ENCODE measurements around the gene SHISA4. TPM values are rescaled to one million over a fixed set of nuclear protein-coding genes. Genes with fewer than 3 reads are reported as not detected.

SHISA4 gene
- total RNA-seq, 1 donor from 2014 or later, result 3.0 TPM

DNA sequence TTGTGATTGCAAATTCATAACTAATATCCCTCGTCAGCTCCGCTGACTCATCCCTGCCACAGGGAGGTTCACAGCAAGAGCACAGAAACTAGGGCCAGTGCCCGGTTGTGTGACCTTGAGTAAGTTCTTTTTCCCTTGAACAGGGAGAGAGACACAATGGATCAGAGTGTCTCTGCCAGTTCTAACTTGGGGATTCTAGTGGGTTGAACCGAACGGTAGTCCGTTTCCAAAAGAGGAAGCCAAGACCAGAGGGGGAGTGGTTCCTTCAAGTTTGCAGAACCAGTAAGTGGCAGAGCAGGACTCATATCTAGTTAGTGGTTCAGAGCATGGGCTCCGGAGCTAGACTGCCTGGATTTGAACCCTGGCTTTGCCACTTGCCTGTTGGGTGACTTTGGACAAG, 4.9 kb upstream of the SHISA4 start:
- Histone ChIP-seq H3K79me2 (ENCODE audit: low read depth) (no peaks in the 10 kb centered on the region), H3K4me1 (peaks cover 7% of the 10 kb centered on the region), H3K9me3 (ENCODE audit: low read depth) (no peaks in the 10 kb centered on the region), H3K27me3 (no peaks in the 10 kb centered on the region), H3K4me2 (no peak overlapping the region), H3K36me3 (no peaks in the 10 kb centered on the region), H3K27ac (no peak overlapping the region), H3K9ac (no peak overlapping the region), H3F3A (ENCODE audit: low read depth) (peaks cover 12% of the 10 kb centered on the region), H3K4me3 (no peak overlapping the region), H2AFZ (replicated peaks) (no peak overlapping the region), H4K20me1 (ENCODE audit: low read depth) (no peaks in the 10 kb centered on the region)
- no peak for DNase-seq (ENCODE audit: low spot score)
- no peak overlapping the region for H3K4me3 Mint-ChIP-seq
- TF ChIP-seq EZH2phosphoT487 (IDR thresholded peaks at IDR 0.05), result no peak
- no peak overlapping the region for H3K27ac Mint-ChIP-seq
- no peaks in the 10 kb centered on the region for H3K9me3 Mint-ChIP-seq
- peaks cover 4% of the 10 kb centered on the region for H3K27me3 Mint-ChIP-seq (ENCODE audit: insufficient read depth, low read depth)
- H3K36me3 Mint-ChIP-seq, result peaks cover 7% of the 10 kb centered on the region
- peaks cover 8% of the 10 kb centered on the region for H3K4me1 Mint-ChIP-seq

DNA sequence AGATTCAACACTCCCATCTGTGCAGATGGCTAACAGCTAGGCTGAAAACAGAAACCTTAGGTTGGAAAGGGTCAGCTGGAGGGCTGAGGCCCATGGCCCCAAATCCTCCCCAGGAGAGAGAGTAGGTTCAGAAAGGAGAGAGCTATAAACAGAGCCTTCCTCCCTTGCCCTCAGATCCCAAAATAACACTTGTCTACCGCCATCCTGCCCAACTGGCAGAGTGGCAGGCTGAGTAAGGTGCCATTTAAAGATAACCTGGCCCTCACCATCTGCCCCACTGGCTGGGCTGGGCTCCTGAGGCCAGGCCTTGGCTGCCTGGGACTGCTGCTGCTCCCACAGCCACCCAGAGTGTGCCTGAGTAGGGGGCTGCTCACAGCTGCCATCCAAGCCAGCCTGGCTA, 4.3 kb upstream of the SHISA4 start:
- no peaks in the 10 kb centered on the region for H3K79me2 ChIP-seq (ENCODE audit: low read depth)
- peaks cover 6% of the 10 kb centered on the region for H3K27me3 ChIP-seq
- Mint-ChIP-seq H3K9me3 (no peaks in the 10 kb centered on the region), H3K4me3 (no peak overlapping the region), H3K27me3 (ENCODE audit: insufficient read depth, low read depth) (peaks cover 4% of the 10 kb centered on the region), H3K36me3 (peaks cover under 1% of the 10 kb centered on the region), H3K27ac (no peak overlapping the region), H3K4me1 (peaks cover 9% of the 10 kb centered on the region)
- H2AFZ ChIP-seq (replicated peaks), result no peak overlapping the region
- no peaks in the 10 kb centered on the region for H3K9me3 ChIP-seq (ENCODE audit: low read depth)
- DNase-seq (ENCODE audit: low spot score), result no peak
- H3K36me3 ChIP-seq, result no peaks in the 10 kb centered on the region
- TF ChIP-seq, protein P1, sequence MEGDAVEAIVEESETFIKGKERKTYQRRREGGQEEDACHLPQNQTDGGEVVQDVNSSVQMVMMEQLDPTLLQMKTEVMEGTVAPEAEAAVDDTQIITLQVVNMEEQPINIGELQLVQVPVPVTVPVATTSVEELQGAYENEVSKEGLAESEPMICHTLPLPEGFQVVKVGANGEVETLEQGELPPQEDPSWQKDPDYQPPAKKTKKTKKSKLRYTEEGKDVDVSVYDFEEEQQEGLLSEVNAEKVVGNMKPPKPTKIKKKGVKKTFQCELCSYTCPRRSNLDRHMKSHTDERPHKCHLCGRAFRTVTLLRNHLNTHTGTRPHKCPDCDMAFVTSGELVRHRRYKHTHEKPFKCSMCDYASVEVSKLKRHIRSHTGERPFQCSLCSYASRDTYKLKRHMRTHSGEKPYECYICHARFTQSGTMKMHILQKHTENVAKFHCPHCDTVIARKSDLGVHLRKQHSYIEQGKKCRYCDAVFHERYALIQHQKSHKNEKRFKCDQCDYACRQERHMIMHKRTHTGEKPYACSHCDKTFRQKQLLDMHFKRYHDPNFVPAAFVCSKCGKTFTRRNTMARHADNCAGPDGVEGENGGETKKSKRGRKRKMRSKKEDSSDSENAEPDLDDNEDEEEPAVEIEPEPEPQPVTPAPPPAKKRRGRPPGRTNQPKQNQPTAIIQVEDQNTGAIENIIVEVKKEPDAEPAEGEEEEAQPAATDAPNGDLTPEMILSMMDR (IDR thresholded peaks at IDR 0.05), result no peak
- no peak for TF ChIP-seq EZH2 (IDR thresholded peaks at IDR 0.05)
- TF ChIP-seq EZH2phosphoT487 (IDR thresholded peaks at IDR 0.05), result no peak
- peaks cover 7% of the 10 kb centered on the region for H3K4me1 ChIP-seq
- H3K4me2 ChIP-seq, result no peak overlapping the region
- H4K20me1 ChIP-seq (ENCODE audit: low read depth), result no peaks in the 10 kb centered on the region
- no peak overlapping the region for H3K9ac ChIP-seq
- no peak overlapping the region for H3K4me3 ChIP-seq
- peaks cover 9% of the 10 kb centered on the region for H3F3A ChIP-seq (ENCODE audit: low read depth)
- no peak overlapping the region for H3K27ac ChIP-seq

DNA sequence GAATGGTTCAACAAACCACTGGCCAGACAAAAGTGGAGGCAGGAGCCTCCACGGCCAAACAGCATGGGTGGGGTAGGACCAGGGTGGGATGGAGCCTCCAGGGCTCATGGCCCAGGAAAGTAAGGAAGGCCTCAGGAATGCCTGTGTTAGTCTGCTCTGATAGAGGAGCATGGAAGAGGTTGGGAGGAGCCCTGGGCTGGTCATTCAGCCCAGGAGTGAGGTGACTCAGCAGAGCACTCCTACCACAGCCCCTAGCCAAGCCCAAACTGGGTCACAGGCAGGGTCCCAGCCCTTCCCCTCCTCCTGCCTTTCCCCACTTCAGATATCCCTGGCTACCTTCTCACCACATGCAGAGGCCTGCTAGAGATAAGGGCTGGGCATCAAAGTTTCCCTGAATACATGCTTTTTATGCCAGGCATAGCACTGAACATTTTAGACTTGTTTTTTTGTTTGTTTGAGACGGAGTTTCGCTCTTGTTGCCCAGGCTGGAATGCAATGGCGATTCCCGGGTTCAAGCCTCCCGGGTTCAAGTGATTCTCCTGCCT, 3.1 kb upstream of the SHISA4 start:
- Mint-ChIP-seq H3K36me3 (no peaks in the 10 kb centered on the region), H3K27me3 (ENCODE audit: insufficient read depth, low read depth) (peaks cover 7% of the 10 kb centered on the region), H3K4me3 (no peak overlapping the region), H3K9me3 (no peaks in the 10 kb centered on the region), H3K4me1 (peaks cover 11% of the 10 kb centered on the region), H3K27ac (no peak overlapping the region)
- Histone ChIP-seq H3K4me1 (peaks cover 7% of the 10 kb centered on the region), H4K20me1 (ENCODE audit: low read depth) (no peaks in the 10 kb centered on the region), H3K9ac (no peak overlapping the region), H3K27ac (no peak overlapping the region), H3K9me3 (ENCODE audit: low read depth) (no peaks in the 10 kb centered on the region), H2AFZ (replicated peaks) (no peak overlapping the region), H3K27me3 (peaks cover 14% of the 10 kb centered on the region), H3K36me3 (no peaks in the 10 kb centered on the region), H3F3A (ENCODE audit: low read depth) (peaks cover 9% of the 10 kb centered on the region), H3K4me3 (no peak overlapping the region), H3K79me2 (ENCODE audit: low read depth) (no peaks in the 10 kb centered on the region), H3K4me2 (no peak overlapping the region)
- DNase-seq (ENCODE audit: low spot score), result no peak
- TF ChIP-seq, protein P1 (IDR thresholded peaks at IDR 0.05), result no peak
- TF ChIP-seq EZH2 (IDR thresholded peaks at IDR 0.05) (no peak), EZH2phosphoT487 (IDR thresholded peaks at IDR 0.05) (no peak)

DNA sequence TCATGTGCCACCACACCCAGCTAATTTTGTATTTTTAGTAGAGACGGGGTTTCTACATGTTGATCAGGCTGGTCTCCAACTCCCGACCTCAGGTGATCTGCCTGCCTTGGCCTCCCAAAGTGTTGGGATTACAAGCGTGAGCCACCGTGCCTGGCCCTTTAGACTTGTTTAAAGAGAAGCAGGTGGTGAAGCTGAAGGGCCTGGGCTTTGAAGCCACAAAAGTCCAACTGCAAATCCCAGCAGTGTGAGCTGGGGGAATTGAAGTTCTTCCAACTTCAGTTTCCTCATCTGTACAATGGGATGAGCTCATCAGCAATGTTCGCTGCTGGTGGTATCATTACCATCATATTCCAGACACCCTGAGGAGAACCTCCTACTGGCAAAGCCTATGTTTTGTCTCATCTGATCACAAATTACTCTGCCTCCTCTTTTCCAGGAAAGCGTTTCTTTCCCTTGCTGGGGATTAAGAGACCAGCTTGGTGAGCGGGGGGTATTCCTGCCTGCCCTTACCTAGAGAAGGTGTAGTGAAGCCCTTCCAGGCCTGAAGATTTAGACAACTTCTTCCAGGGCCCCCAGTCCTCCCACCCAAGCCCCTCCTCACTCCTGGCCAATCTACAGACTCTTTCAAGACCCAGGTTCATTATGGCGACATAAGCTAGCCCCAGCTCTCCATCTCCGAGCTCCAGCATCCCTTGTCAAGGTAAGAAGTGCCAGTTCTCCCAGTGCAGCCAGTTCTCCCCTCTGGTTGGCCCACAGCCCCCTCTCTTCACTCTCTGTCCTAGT, 2.4 kb upstream of the SHISA4 start:
- no peak overlapping the region for H3K4me3 Mint-ChIP-seq
- Histone ChIP-seq H3K27me3 (peaks cover 14% of the 10 kb centered on the region), H3K79me2 (ENCODE audit: low read depth) (no peaks in the 10 kb centered on the region), H3K9ac (no peak overlapping the region), H3K4me1 (peaks cover 7% of the 10 kb centered on the region), H3K9me3 (ENCODE audit: low read depth) (no peaks in the 10 kb centered on the region), H3K4me3 (no peak overlapping the region), H3K27ac (no peak overlapping the region), H4K20me1 (ENCODE audit: low read depth) (no peaks in the 10 kb centered on the region), H3K4me2 (no peak overlapping the region), H2AFZ (replicated peaks) (no peak overlapping the region), H3F3A (ENCODE audit: low read depth) (peaks cover 9% of the 10 kb centered on the region), H3K36me3 (no peaks in the 10 kb centered on the region)
- peaks cover 11% of the 10 kb centered on the region for H3K4me1 Mint-ChIP-seq
- peaks cover 7% of the 10 kb centered on the region for H3K27me3 Mint-ChIP-seq (ENCODE audit: insufficient read depth, low read depth)
- H3K9me3 Mint-ChIP-seq, result no peaks in the 10 kb centered on the region
- no peak for DNase-seq (ENCODE audit: low spot score)
- no peak overlapping the region for H3K27ac Mint-ChIP-seq
- H3K36me3 Mint-ChIP-seq, result no peaks in the 10 kb centered on the region
- TF ChIP-seq EZH2phosphoT487 (IDR thresholded peaks at IDR 0.05), result no peak

Data from neural progenitor cell (in vitro differentiated cells).